Measurements from ENCODE around the gene UBE3D.

The UBE3D gene

GRCh38 chr6:82910395-82910794, 155.2 kb downstream of the UBE3D start:
- H3K27ac ChIP-seq (ENCODE audit: extremely low read depth, low read depth, low read length), result no peak overlapping the region
- H3K4me3 ChIP-seq (ENCODE audit: low read depth, low read length), result no peak overlapping the region
- no peaks in the 10 kb centered on the region for H3K9me3 ChIP-seq (ENCODE audit: control insufficient read depth, insufficient read depth, low read depth, low read length)
- peaks cover 0 to 2% of the 10 kb centered on the region in 2 experiments; a peak in 1 of 3 replicates for H3K36me3 ChIP-seq (ENCODE audit: control insufficient read depth in 2 of 2, insufficient read depth in 1 of 2, low read length in 2 of 2)
- 0 out of 2 replicates have a peak, but pooled peaks cover 4% of the 10 kb centered on the region for H3K4me1 ChIP-seq (ENCODE audit: control insufficient read depth, insufficient read depth, low read length)
- no peak for TF ChIP-seq ZEB2 (tag by site-specific recombination; IDR thresholded peaks at IDR 0.05)
- TF ChIP-seq RBAK (tag by site-specific recombination; IDR thresholded peaks at IDR 0.05), result no peak
- no peak for TF ChIP-seq ZNF76 (tag by site-specific recombination; IDR thresholded peaks at IDR 0.05; ENCODE audit: borderline replicate concordance, low read depth)
- no peak for TF ChIP-seq ZNF707 (tag by site-specific recombination; IDR thresholded peaks at IDR 0.05)
- TF ChIP-seq SP7 (tag by site-specific recombination; IDR thresholded peaks at IDR 0.05), result no peak
- TF ChIP-seq ZNF544 (tag by site-specific recombination; IDR thresholded peaks at IDR 0.05), result no peak
- no peak for TF ChIP-seq KLF7 (tag by site-specific recombination; IDR thresholded peaks at IDR 0.05; ENCODE audit: borderline replicate concordance)
- TF ChIP-seq ZNF10 (tag by site-specific recombination; IDR thresholded peaks at IDR 0.05), result no peak
- TF ChIP-seq ZNF214 (tag by site-specific recombination; IDR thresholded peaks at IDR 0.05; ENCODE audit: borderline replicate concordance), result no peak
- no peak for TF ChIP-seq ZNF768 (tag by site-specific recombination; IDR thresholded peaks at IDR 0.05)
- no peak for TF ChIP-seq ZFP69B (tag by site-specific recombination; IDR thresholded peaks at IDR 0.05)
- TF ChIP-seq ZNF335 (tag by site-specific recombination; conservative IDR thresholded peaks at IDR 0.05), result no peak
- TF ChIP-seq ATF2 (tag by site-specific recombination; IDR thresholded peaks at IDR 0.05; ENCODE audit: low read depth), result no peak
- POLR2A ChIA-PET, result no interaction called here
- CTCF ChIA-PET, result interaction anchor here (0.6 to 1.3 kb wide), 3 partner anchors 23 to 799 kb away, joined by 4 to 5 read pairs (median 5); partner anchors contain the start of gene UBE3D

- Histone ChIP-seq H3K27ac (ENCODE audit: extremely low read depth, low read depth, low read length) (no peak overlapping the region), H3K9me3 (ENCODE audit: control insufficient read depth, insufficient read depth, low read depth, low read length) (no peaks in the 10 kb centered on the region), H3K4me3 (ENCODE audit: low read depth, low read length) (no peak overlapping the region), H3K4me1 (ENCODE audit: control insufficient read depth, insufficient read depth, low read length) (0 out of 2 replicates have a peak, but pooled peaks cover 4% of the 10 kb centered on the region), H3K36me3 (ENCODE audit: control insufficient read depth in 2 of 2, insufficient read depth in 1 of 2, low read length in 2 of 2) (no peaks in the 10 kb centered on the region)
- ChIA-PET POLR2A (no interaction called here), CTCF (interaction anchor here (1.3 kb wide), 1 partner anchor 24 kb away, joined by 5 read pairs; no protein-coding TSS in a partner anchor)
- TF ChIP-seq ZSCAN5A (tag by site-specific recombination; IDR thresholded peaks at IDR 0.05) (no peak), ZNF558 (tag by site-specific recombination; IDR thresholded peaks at IDR 0.05) (no peak), ZNF211 (tag by site-specific recombination; IDR thresholded peaks at IDR 0.05; ENCODE audit: low read depth) (no peak), ZNF560 (tag by site-specific recombination; IDR thresholded peaks at IDR 0.05; ENCODE audit: borderline replicate concordance) (no peak), ZBTB10 (tag by site-specific recombination; IDR thresholded peaks at IDR 0.05) (no peak), ZNF146 (tag by site-specific recombination; IDR thresholded peaks at IDR 0.05) (no peak), ZNF157 (tag by site-specific recombination; IDR thresholded peaks at IDR 0.05) (no peak), ZBTB6 (tag by site-specific recombination; IDR thresholded peaks at IDR 0.05) (no peak), ZNF76 (tag by site-specific recombination; IDR thresholded peaks at IDR 0.05; ENCODE audit: borderline replicate concordance, low read depth) (no peak), KLF16 (tag by site-specific recombination; IDR thresholded peaks at IDR 0.05) (no peak), SCRT1 (tag by site-specific recombination; IDR thresholded peaks at IDR 0.05; ENCODE audit: borderline replicate concordance) (no peak), MZF1 (tag by site-specific recombination; IDR thresholded peaks at IDR 0.05; ENCODE audit: borderline replicate concordance) (no peak)
Measured at GRCh38 chr6:82909551-82909950, 156.1 kb downstream of the UBE3D start.

Data from HEK293 (cell line).